Measurements from ENCODE around the gene SNX32. TPM values are rescaled to one million over a fixed set of nuclear protein-coding genes. Genes with fewer than 3 reads are reported as not detected.

SNX32 gene
- total and polyA plus RNA-seq, 2 of the 13 experiments (the other 11 are each of a cell fraction or from before 2014, with no cell fraction given) = 0.09 to 0.34 TPM

DNA sequence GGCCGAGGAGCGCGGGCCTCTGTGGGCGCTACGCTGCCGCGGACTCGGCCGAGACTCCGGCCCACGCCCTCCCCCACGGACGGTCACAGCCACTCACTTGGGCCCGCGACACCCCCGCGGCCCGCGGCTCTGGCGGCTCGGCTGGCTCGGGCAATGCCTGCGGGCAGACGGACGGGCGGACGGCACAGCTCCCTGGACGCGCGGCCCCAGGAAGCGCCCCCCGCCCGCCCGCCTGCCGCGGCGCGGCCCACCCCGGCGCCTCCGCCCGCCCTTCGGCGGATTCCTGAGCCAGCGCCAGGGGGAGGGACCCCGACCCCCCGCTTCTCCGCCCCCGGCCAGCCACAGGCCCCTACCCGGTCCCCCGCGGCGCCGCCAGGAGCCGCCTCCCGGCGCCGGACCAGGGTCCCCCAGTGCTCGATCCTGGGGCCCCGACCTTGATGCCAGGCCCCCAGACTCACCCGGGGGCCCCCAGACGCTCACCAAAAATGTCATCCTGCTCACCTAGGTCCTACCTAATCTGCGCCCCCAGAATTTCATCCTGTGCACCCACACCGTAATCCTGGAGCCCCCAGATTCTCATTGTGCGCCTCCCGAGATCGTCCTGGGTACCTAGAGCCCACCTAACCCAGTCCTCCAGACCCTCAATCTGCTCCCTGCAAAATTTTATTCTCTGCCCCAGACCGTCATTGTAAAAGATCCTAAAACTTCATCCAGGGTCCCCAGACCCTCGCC is 39.0 kb downstream of the SNX32 start, which contains the start of gene EFEMP2 (continued):
- TF ChIP-seq, protein P1, sequence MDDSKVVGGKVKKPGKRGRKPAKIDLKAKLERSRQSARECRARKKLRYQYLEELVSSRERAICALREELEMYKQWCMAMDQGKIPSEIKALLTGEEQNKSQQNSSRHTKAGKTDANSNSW (CRISPR knock-in tag; IDR thresholded peaks at IDR 0.05; ENCODE audit: borderline replicate concordance) = no peak
- TF ChIP-seq TP53 (CRISPR knock-in tag; conservative IDR thresholded peaks at IDR 0.05) = no peak
- TF ChIP-seq ZNF251 (CRISPR knock-in tag; IDR thresholded peaks at IDR 0.05) = no peak
- TF ChIP-seq, protein P2, sequence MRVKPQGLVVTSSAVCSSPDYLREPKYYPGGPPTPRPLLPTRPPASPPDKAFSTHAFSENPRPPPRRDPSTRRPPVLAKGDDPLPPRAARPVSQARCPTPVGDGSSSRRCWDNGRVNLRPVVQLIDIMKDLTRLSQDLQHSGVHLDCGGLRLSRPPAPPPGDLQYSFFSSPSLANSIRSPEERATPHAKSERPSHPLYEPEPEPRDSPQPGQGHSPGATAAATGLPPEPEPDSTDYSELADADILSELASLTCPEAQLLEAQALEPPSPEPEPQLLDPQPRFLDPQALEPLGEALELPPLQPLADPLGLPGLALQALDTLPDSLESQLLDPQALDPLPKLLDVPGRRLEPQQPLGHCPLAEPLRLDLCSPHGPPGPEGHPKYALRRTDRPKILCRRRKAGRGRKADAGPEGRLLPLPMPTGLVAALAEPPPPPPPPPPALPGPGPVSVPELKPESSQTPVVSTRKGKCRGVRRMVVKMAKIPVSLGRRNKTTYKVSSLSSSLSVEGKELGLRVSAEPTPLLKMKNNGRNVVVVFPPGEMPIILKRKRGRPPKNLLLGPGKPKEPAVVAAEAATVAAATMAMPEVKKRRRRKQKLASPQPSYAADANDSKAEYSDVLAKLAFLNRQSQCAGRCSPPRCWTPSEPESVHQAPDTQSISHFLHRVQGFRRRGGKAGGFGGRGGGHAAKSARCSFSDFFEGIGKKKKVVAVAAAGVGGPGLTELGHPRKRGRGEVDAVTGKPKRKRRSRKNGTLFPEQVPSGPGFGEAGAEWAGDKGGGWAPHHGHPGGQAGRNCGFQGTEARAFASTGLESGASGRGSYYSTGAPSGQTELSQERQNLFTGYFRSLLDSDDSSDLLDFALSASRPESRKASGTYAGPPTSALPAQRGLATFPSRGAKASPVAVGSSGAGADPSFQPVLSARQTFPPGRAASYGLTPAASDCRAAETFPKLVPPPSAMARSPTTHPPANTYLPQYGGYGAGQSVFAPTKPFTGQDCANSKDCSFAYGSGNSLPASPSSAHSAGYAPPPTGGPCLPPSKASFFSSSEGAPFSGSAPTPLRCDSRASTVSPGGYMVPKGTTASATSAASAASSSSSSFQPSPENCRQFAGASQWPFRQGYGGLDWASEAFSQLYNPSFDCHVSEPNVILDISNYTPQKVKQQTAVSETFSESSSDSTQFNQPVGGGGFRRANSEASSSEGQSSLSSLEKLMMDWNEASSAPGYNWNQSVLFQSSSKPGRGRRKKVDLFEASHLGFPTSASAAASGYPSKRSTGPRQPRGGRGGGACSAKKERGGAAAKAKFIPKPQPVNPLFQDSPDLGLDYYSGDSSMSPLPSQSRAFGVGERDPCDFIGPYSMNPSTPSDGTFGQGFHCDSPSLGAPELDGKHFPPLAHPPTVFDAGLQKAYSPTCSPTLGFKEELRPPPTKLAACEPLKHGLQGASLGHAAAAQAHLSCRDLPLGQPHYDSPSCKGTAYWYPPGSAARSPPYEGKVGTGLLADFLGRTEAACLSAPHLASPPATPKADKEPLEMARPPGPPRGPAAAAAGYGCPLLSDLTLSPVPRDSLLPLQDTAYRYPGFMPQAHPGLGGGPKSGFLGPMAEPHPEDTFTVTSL (CRISPR knock-in tag; IDR thresholded peaks at IDR 0.05; ENCODE audit: borderline replicate concordance) = 0 out of 2 replicates have a peak, but pooled peaks have one; percentile 30
- TF ChIP-seq, protein P3, sequence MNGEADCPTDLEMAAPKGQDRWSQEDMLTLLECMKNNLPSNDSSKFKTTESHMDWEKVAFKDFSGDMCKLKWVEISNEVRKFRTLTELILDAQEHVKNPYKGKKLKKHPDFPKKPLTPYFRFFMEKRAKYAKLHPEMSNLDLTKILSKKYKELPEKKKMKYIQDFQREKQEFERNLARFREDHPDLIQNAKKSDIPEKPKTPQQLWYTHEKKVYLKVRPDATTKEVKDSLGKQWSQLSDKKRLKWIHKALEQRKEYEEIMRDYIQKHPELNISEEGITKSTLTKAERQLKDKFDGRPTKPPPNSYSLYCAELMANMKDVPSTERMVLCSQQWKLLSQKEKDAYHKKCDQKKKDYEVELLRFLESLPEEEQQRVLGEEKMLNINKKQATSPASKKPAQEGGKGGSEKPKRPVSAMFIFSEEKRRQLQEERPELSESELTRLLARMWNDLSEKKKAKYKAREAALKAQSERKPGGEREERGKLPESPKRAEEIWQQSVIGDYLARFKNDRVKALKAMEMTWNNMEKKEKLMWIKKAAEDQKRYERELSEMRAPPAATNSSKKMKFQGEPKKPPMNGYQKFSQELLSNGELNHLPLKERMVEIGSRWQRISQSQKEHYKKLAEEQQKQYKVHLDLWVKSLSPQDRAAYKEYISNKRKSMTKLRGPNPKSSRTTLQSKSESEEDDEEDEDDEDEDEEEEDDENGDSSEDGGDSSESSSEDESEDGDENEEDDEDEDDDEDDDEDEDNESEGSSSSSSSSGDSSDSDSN (CRISPR knock-in tag; IDR thresholded peaks at IDR 0.05) = 0 out of 2 replicates have a peak, but pooled peaks have one; percentile 2
- no peak for TF ChIP-seq HNRNPK (IDR thresholded peaks at IDR 0.05; ENCODE audit: low read depth, low read length, poor library complexity, severe bottlenecking)
- no peak for TF ChIP-seq CREB1 (IDR thresholded peaks at IDR 0.05)
- no peak for TF ChIP-seq CREB1 (CRISPR knock-in tag; IDR thresholded peaks at IDR 0.05)
- no peak for TF ChIP-seq ZNF589 (CRISPR knock-in tag; conservative IDR thresholded peaks at IDR 0.05)
- no peak for TF ChIP-seq ZNF746 (CRISPR knock-in tag; IDR thresholded peaks at IDR 0.05)
- no peak for TF ChIP-seq KLF15 (CRISPR knock-in tag; IDR thresholded peaks at IDR 0.05; ENCODE audit: borderline replicate concordance)
- TF ChIP-seq ETV5 (CRISPR knock-in tag; IDR thresholded peaks at IDR 0.05; ENCODE audit: borderline replicate concordance) = no peak
- TF ChIP-seq BCL6 (CRISPR knock-in tag; IDR thresholded peaks at IDR 0.05) = no peak
- TF ChIP-seq, protein P4, sequence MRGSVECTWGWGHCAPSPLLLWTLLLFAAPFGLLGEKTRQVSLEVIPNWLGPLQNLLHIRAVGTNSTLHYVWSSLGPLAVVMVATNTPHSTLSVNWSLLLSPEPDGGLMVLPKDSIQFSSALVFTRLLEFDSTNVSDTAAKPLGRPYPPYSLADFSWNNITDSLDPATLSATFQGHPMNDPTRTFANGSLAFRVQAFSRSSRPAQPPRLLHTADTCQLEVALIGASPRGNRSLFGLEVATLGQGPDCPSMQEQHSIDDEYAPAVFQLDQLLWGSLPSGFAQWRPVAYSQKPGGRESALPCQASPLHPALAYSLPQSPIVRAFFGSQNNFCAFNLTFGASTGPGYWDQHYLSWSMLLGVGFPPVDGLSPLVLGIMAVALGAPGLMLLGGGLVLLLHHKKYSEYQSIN (CRISPR knock-in tag; IDR thresholded peaks at IDR 0.05; ENCODE audit: borderline replicate concordance) = no peak
- TF ChIP-seq ZNF260 (CRISPR knock-in tag; IDR thresholded peaks at IDR 0.05; ENCODE audit: borderline replicate concordance, low read depth) = no peak
- no peak for TF ChIP-seq ZSCAN31 (CRISPR knock-in tag; IDR thresholded peaks at IDR 0.05; ENCODE audit: low read depth)
- TF ChIP-seq HNRNPUL1 (IDR thresholded peaks at IDR 0.05; ENCODE audit: low read depth, low read length) = no peak
